D721Med (cell line): Measurements from ENCODE around the gene AK2.

Experiments
- DNase-seq: peaks from one replicate; pipeline ENCODE4 v3.0.0; 2011; ENCODE audit warnings: low spot score; ENCODE audit not compliant: insufficient read length
- FAIRE-seq: peaks from 2 replicates; lab custom pipeline; 2011; peaks lifted over from hg19 to GRCh38; lab: Jason Lieb, UNC
- TF ChIP-seq, protein P1 (sequence below): IDR thresholded peaks from 2 replicates; pipeline ENCODE4 v1.5.1; 2012; ENCODE audit warnings: mild to moderate bottlenecking, control low read depth; ENCODE audit not compliant: insufficient read depth; ENCODE audit errors: missing control alignments

The AK2 gene

DNA sequence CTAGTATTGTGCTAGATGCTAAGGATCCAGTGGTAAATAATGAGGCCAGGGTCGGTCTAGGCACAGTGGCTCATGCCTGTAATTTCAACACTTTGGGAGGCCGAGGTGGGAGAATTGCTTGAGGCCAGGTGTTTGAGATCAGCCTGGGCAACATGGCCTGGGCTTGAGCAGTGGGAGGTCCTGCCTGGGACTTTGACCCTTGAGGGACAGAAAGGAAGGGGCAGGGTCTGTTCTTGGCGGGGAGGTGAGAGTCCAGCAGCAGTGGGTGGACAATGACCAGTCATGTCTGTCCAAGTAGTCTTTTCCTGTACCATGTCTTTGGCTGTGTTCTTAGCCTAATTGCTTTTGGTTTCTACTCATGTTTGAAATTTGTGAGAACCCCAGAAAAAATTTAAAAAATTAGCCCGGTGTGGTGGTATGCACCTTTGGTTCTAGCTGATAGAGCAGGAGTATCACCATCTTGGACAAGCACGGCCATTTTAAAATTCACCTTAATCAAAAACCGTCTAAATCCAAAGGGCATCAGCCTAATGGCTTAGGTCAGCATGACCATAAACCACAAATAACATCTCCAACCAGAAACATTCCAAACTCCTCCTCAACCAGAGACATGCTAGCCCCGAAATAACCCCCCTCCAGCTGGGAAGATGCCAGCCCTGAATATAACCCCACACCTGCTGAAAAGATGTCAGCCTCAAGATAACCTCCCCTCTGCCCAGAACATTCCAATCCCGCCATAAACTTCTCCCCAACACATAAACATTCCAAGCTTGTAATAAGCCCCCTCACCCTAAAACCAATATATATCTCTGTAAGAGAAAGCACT, 6.8 kb upstream of the AK2 start:
- FAIRE-seq: no peak
- TF ChIP-seq, protein P1, sequence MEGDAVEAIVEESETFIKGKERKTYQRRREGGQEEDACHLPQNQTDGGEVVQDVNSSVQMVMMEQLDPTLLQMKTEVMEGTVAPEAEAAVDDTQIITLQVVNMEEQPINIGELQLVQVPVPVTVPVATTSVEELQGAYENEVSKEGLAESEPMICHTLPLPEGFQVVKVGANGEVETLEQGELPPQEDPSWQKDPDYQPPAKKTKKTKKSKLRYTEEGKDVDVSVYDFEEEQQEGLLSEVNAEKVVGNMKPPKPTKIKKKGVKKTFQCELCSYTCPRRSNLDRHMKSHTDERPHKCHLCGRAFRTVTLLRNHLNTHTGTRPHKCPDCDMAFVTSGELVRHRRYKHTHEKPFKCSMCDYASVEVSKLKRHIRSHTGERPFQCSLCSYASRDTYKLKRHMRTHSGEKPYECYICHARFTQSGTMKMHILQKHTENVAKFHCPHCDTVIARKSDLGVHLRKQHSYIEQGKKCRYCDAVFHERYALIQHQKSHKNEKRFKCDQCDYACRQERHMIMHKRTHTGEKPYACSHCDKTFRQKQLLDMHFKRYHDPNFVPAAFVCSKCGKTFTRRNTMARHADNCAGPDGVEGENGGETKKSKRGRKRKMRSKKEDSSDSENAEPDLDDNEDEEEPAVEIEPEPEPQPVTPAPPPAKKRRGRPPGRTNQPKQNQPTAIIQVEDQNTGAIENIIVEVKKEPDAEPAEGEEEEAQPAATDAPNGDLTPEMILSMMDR: no peak
- DNase-seq: no peak

DNA sequence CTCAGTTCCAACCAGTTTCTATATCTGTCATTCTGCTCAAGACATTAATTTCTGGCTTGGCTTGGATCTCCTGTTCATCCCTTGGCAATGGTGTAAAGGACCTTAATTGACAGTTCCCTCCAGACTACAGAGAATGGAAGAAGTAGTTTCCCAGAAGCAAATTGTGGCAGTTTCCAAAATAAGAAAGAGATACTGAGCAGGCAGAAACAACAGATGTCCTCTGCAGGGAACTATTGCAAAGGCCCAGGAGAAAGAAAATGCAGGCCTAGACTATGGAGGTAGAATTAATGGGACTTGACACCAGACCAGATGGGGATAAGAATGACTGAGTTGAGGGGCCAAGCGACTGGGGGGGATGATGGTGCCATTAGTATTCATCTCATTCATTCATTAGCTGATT, 6.1 kb upstream of the AK2 start:
- FAIRE-seq: no peak
- TF ChIP-seq, protein P1: no peak
- no peak for DNase-seq

DNA sequence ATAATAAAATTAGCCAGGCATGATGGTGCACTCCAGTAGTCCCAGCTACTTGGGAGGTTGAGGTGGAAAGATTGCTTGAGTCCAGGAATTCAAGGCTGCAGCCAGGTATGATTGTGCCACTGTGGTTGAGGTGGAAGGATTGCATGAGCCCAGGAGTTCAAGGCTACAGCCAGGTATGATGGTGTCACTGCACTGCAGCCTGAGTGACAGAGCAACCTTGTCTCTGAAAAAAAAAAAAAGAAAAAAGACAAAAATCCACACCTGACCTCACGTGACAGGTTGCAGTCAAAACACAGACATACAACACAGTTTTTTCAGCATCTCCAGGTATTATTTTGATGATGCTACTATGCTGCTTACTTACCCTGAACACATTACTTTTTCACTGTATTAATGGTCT, 4.3 kb upstream of the AK2 start:
- DNase-seq: no peak
- TF ChIP-seq, protein P1: no peak
- FAIRE-seq: no peak

DNA sequence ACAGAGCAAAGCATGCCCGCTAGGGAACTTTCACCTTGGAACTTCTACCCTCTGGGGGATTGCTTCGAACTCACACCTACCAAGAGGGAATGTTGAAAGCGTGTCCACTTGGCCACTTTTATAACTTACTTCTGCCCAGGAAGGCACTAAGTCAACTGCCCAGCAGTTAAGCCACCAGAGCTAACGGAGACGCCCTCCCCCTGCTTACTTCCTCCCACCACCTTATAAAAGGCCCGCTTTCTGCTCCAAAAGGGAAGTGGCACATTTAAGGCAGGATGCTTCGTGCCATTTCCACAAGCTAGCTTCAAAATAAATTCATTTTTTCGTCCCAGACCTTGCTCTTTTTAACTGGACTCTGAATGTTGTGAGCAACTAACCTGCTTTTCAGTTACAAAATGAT, 3.2 kb upstream of the AK2 start:
- TF ChIP-seq, protein P1: no peak
- DNase-seq: no peak
- FAIRE-seq: no peak

DNA sequence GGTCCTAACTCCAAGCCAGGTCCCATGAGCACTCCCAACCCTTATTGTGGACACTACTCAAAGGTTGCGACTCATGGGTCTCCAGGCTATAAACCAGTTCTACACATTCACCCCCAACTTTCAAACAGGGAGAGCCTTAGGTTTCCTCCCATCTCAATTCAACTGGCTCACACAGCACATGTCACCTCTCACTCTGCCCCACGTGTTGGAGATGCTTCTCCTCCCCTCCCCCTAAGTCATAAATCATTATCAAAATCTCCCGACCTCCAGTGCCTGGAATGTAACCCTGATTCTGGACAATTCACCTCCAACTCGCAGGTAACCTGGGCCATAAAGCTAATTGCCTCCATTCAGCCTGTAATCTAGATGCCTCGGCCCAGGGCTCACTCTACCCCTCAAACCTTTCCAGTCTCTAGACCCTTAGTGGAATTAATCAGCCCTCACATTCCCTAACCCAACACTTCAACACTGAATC, 595 bp downstream of the AK2 start:
- TF ChIP-seq, protein P1: no peak
- FAIRE-seq (no peak), DNase-seq (no peak)

DNA sequence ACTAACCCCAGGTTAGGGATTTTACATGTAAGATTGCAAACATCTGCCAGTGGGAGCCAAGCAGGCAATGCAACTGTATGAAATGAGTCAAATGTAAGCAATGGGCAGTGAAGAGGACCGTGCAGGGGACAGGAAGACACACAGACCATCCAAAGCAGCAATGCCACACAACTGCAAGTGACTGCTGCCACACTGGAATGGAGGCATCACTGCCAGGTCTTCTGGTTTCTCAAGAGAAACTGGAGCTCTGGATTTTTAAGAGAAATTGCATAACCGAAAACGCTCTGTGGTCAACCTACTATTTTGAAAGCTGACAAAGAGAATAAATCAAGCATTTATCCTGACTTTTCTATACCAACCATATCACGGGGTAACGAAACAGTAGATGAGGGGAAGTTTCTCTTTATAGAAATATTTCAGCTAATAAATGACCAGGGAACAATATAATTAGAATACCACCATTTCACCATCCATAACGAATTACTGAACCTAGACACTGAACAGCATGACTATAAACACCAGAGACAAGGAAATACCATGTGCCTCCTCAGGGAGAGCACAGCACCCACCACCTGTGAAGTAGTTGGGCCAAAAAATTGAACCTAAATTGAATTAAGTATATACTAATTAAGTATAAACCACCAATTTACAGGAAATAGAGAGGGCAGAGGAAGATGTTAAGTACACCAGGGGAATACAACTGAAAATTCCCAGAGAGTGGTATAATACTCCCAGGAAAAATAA, 4.4 kb downstream of the AK2 start:
- DNase-seq (no peak), FAIRE-seq (no peak)
- TF ChIP-seq, protein P1: no peak
